ENCODE data around the gene APLP1. TPM values are rescaled to one million over a fixed set of nuclear protein-coding genes. Genes with fewer than 3 reads are reported as not detected.
A peak's percentile ranks its signal among the peaks of the same experiment; 100 is the strongest.

The APLP1 gene
- total RNA-seq, 1 experiment from 2014 or later, result 14.9 TPM

- CTCF ChIA-PET, result no interaction called here
- intact Hi-C loops (cut with micrococcal nuclease; ENCODE audit: unreplicated experiment), result no loop called here
- BruUV-seq (replicated peaks), result no TSS peak
- peak within 1 kb of the TSS; percentile 80 for H3K27ac ChIP-seq (ENCODE audit: low read depth, low read length, poor library complexity, severe bottlenecking)
- no peak for TF ChIP-seq EZH2 (IDR thresholded peaks at IDR 0.05; ENCODE audit: borderline replicate concordance, low read depth, low read length, poor library complexity, severe bottlenecking)
- TF ChIP-seq, protein P1, sequence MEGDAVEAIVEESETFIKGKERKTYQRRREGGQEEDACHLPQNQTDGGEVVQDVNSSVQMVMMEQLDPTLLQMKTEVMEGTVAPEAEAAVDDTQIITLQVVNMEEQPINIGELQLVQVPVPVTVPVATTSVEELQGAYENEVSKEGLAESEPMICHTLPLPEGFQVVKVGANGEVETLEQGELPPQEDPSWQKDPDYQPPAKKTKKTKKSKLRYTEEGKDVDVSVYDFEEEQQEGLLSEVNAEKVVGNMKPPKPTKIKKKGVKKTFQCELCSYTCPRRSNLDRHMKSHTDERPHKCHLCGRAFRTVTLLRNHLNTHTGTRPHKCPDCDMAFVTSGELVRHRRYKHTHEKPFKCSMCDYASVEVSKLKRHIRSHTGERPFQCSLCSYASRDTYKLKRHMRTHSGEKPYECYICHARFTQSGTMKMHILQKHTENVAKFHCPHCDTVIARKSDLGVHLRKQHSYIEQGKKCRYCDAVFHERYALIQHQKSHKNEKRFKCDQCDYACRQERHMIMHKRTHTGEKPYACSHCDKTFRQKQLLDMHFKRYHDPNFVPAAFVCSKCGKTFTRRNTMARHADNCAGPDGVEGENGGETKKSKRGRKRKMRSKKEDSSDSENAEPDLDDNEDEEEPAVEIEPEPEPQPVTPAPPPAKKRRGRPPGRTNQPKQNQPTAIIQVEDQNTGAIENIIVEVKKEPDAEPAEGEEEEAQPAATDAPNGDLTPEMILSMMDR (conservative IDR thresholded peaks at IDR 0.05; ENCODE audit: low read depth, low read length), result no peak
- DNase-seq (ENCODE audit: low spot score), result peak; percentile 51
- no peaks in the 10 kb centered on the region for H3K9me3 ChIP-seq (ENCODE audit: low read depth, low read length, poor library complexity, severe bottlenecking)
- H3K4me3 ChIP-seq (ENCODE audit: low read depth, low read length, poor library complexity, severe bottlenecking), result peak within 1 kb of the TSS; percentile 36
- H3K4me1 ChIP-seq (ENCODE audit: insufficient read depth, low read length, poor library complexity, severe bottlenecking), result peaks cover 42% of the 10 kb centered on the region
- POLR2A ChIA-PET (ENCODE audit: low non-redundant PET), result no interaction called here
- H3K27me3 ChIP-seq (replicated peaks; ENCODE audit: insufficient read depth, low read depth, low read length, poor library complexity), result no peaks in the 10 kb centered on the region
- peaks cover 8% of the 10 kb centered on the region for H3K36me3 ChIP-seq (ENCODE audit: insufficient read depth, low read length, poor library complexity, severe bottlenecking)
Measured at GRCh38 chr19:35901854-35902661, 33.7 kb downstream of the APLP1 start, which contains the start of gene HCST. Gene HCST, plus strand, starts transcription at chr19:35902529. Its CDS starts 65 bp downstream, at chr19:35902594.

DNA sequence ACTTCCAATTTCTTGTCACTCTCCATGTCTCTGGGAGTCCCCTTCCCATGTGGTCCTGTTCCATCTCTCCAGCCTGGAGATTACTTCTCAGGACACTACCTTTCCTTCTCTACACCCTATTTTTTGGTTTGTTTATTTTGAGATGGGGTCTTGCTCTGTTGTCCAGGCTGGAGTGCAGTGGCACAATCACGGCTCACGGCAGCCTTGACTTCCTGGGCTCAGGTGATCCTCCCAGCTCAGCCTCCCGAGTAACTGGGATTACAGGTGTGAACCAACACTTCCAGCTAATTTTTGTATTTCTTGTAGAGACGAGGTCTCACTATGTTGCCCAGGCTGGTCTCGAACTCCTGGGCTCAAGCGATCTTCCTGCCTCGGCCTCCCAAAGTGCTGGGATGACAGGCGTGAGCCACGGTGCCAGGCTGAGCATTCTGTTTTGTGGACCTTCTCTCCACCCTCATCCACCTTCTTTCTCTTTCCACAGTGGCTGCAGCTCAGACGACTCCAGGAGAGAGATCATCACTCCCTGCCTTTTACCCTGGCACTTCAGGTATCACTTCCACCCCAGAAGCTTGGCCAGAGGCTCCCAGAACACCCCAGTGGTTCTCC lies 34.6 kb downstream of the APLP1 start:
- ChIA-PET CTCF (no interaction called here), POLR2A (ENCODE audit: low non-redundant PET) (no interaction called here)
- TF ChIP-seq EZH2 (IDR thresholded peaks at IDR 0.05; ENCODE audit: borderline replicate concordance, low read depth, low read length, poor library complexity, severe bottlenecking), result no peak
- TF ChIP-seq, protein P1 (conservative IDR thresholded peaks at IDR 0.05; ENCODE audit: low read depth, low read length), result no peak
- Histone ChIP-seq H3K4me3 (ENCODE audit: low read depth, low read length, poor library complexity, severe bottlenecking) (peak overlapping the region; percentile 36), H3K4me1 (ENCODE audit: insufficient read depth, low read length, poor library complexity, severe bottlenecking) (peaks cover 42% of the 10 kb centered on the region), H3K27me3 (replicated peaks; ENCODE audit: insufficient read depth, low read depth, low read length, poor library complexity) (no peaks in the 10 kb centered on the region), H3K9me3 (ENCODE audit: low read depth, low read length, poor library complexity, severe bottlenecking) (no peaks in the 10 kb centered on the region), H3K27ac (ENCODE audit: low read depth, low read length, poor library complexity, severe bottlenecking) (peak overlapping the region; percentile 69), H3K36me3 (ENCODE audit: insufficient read depth, low read length, poor library complexity, severe bottlenecking) (no peaks in the 10 kb centered on the region)
- BruUV-seq (replicated peaks), result no TSS peak
- DNase-seq (ENCODE audit: low spot score), result no peak
- intact Hi-C loops (cut with micrococcal nuclease; ENCODE audit: unreplicated experiment), result no loop called here

DNA sequence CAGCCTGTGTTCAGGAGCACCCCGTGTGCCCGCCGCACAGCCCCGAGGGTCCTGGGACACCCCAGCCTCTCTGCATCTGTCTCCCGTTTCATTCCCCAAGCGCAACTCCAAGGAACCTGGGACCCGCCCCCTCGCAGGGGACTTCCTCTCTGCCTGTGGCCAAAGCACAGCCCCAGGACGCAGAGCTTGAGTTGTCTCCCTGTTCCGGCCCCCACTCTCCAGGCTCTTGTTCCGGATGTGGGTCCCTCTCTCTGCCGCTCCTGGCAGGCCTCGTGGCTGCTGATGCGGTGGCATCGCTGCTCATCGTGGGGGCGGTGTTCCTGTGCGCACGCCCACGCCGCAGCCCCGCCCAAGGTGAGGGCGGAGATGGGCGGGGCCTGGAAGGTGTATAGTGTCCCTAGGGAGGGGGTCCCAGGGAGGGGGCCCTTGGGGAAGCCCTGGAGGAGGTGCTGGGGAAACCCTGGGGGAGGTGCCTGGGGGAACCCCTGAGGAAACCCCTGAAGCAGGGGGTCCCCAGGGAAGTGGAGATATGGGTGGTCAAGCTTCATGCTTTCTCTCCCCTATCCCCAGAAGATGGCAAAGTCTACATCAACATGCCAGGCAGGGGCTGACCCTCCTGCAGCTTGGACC lies 35.3 kb downstream of the APLP1 start:
- Histone ChIP-seq H3K36me3 (ENCODE audit: insufficient read depth, low read length, poor library complexity, severe bottlenecking) (no peaks in the 10 kb centered on the region), H3K27me3 (replicated peaks; ENCODE audit: insufficient read depth, low read depth, low read length, poor library complexity) (no peaks in the 10 kb centered on the region), H3K4me1 (ENCODE audit: insufficient read depth, low read length, poor library complexity, severe bottlenecking) (peaks cover 35% of the 10 kb centered on the region), H3K27ac (ENCODE audit: low read depth, low read length, poor library complexity, severe bottlenecking) (peak overlapping the region; percentile 69), H3K9me3 (ENCODE audit: low read depth, low read length, poor library complexity, severe bottlenecking) (no peaks in the 10 kb centered on the region), H3K4me3 (ENCODE audit: low read depth, low read length, poor library complexity, severe bottlenecking) (peak overlapping the region; percentile 36)
- DNase-seq (ENCODE audit: low spot score), result peak; percentile 90
- intact Hi-C loops (cut with micrococcal nuclease; ENCODE audit: unreplicated experiment), result no loop called here
- POLR2A ChIA-PET (ENCODE audit: low non-redundant PET), result no interaction called here
- TF ChIP-seq, protein P1 (conservative IDR thresholded peaks at IDR 0.05; ENCODE audit: low read depth, low read length), result no peak
- no peak for TF ChIP-seq EZH2 (IDR thresholded peaks at IDR 0.05; ENCODE audit: borderline replicate concordance, low read depth, low read length, poor library complexity, severe bottlenecking)
- CTCF ChIA-PET, result no interaction called here
- BruUV-seq (replicated peaks), result no TSS peak
